GM12878 (cell line): Measurements from ENCODE around the gene NR3C1. TPM values are rescaled to one million over a fixed set of nuclear protein-coding genes. Genes with fewer than 3 reads are reported as not detected.

Source experiments
- ATAC-seq: fragments of 200-7000 bp; cut with Tn5 transposase; 3 replicates; pipeline ENCODE4 v1.9.1; 2020; ENCODE audit warnings: mild to moderate bottlenecking, moderate library complexity
- BruUV-seq: library from RNA; stranded (reverse); fragments of 400-500 nt; replicated peaks from 2 replicates; lab custom pipeline; 2021; lab: Mats Ljungman, UMichigan
- CTCF ChIA-PET: fragments of 300-600 bp; sonication (Branson Sonifier 250); formaldehyde crosslinking; extraction: SDS; loops from one replicate; lab custom pipeline; 2021; ENCODE audit warnings: inconsistent platforms; lab: Yijun Ruan, JAX
- POLR2A ChIA-PET: fragments of 350-600 bp; formaldehyde crosslinking; extraction: SDS; loops from one replicate; lab custom pipeline; 2021; ENCODE audit warnings: inconsistent platforms; lab: Charles Lee
- RAD21 ChIA-PET: fragments of 300-600 bp; sonication (Branson Sonifier 250); formaldehyde crosslinking; loops from one replicate; lab custom pipeline; 2023; ENCODE audit warnings: antibody characterized with exemption; ENCODE audit not compliant: unreplicated experiment; lab: Charles Lee
- SMC1A ChIA-PET: fragments of 300-600 bp; sonication (Branson Sonifier 250); formaldehyde crosslinking; loops from one replicate; lab custom pipeline; 2023; ENCODE audit not compliant: unreplicated experiment, uncharacterized antibody; lab: Charles Lee
- DNase-seq: peaks from one replicate; pipeline ENCODE4 v3.0.0-alpha.2; 2011; ENCODE audit warnings: low read depth, low spot score
- FAIRE-seq: peaks from 3 replicates; lab custom pipeline; 2011; peaks lifted over from hg19 to GRCh38; lab: Jason Lieb, UNC
- H2AFZ ChIP-seq: 2 replicates; pipeline ENCODE4 v1.6.0; 2011; ENCODE audit warnings: low read depth, low read length, control low read depth; ENCODE audit not compliant: control insufficient read depth
- H3K27ac ChIP-seq: 2 replicates; pipeline ENCODE4 v1.5.1; 2011; ENCODE audit warnings: control low read depth; ENCODE audit not compliant: control insufficient read depth, insufficient read depth
- H3K27me3 ChIP-seq, 2 experiments: replicated peaks in 1 of 2; 2 replicates each; pipeline versions ENCODE4 v1.6.0 to v1.6.1; 2011; ENCODE audit warnings: low read length in 1 of 2; ENCODE audit not compliant: control insufficient read depth in 2 of 2, insufficient read depth in 2 of 2
- H3K36me3 ChIP-seq, 2 experiments: 2 replicates each; pipeline ENCODE4 v1.5.1; 2011; ENCODE audit warnings: low read length in 1 of 2; ENCODE audit not compliant: control insufficient read depth in 2 of 2, insufficient read depth in 2 of 2
- H3K4me1 ChIP-seq: 2 replicates; pipeline ENCODE4 v1.6.1; 2011; ENCODE audit warnings: mild to moderate bottlenecking, low read length, moderate library complexity, mixed read lengths; ENCODE audit not compliant: control insufficient read depth, insufficient read depth
- H3K4me2 ChIP-seq: 2 replicates; pipeline ENCODE4 v1.6.0; 2011; ENCODE audit warnings: control low read depth; ENCODE audit not compliant: control insufficient read depth, insufficient read depth
- H3K4me3 ChIP-seq: fragments of 200-600 bp; sonication (generic); 2 replicates; pipeline ENCODE4 v1.5.1; 2016
- H3K79me2 ChIP-seq: 2 replicates; pipeline ENCODE4 v1.6.0; 2011; ENCODE audit warnings: low read length; ENCODE audit not compliant: control insufficient read depth, insufficient read depth
- H3K9ac ChIP-seq: 2 replicates; pipeline ENCODE4 v1.8.0; 2011; ENCODE audit warnings: low read length, control low read depth, mixed read lengths; ENCODE audit not compliant: control insufficient read depth, insufficient read depth
- H3K9me3 ChIP-seq: replicated peaks from 3 replicates; pipeline ENCODE4 v1.5.1; 2011; ENCODE audit warnings: mild to moderate bottlenecking, low read length; ENCODE audit not compliant: control insufficient read depth, insufficient read depth
- H4K20me1 ChIP-seq: 2 replicates; pipeline ENCODE4 v1.6.0; 2011; ENCODE audit not compliant: control insufficient read depth, insufficient read depth
- BCL3 ChIP-seq: IDR thresholded peaks from 2 replicates; pipeline ENCODE4 v1.6.1; 2011; ENCODE audit warnings: borderline replicate concordance, low read depth, mild to moderate bottlenecking, moderate library complexity, low read length; ENCODE audit not compliant: insufficient read depth, poor library complexity, severe bottlenecking
- BMI1 ChIP-seq: fragments of 450-650 bp; IDR thresholded peaks from 2 replicates; pipeline ENCODE4 v1.6.1; 2016; ENCODE audit warnings: mild to moderate bottlenecking, moderate library complexity, borderline replicate concordance
- CBX3 ChIP-seq: fragments of 200-600 bp; sonication (generic); IDR thresholded peaks from 2 replicates; pipeline ENCODE4 v1.6.1; 2016; ENCODE audit warnings: low read depth, borderline replicate concordance
- CTCF ChIP-seq, 3 experiments: IDR thresholded peaks in 2 of 3; conservative IDR thresholded peaks in 1 of 3; 2 replicates each; pipeline ENCODE4 v1.5.1; 2011; ENCODE audit warnings: low read depth in 3 of 3, low read length in 3 of 3, mild to moderate bottlenecking in 3 of 3, control low read depth in 2 of 3, moderate library complexity in 2 of 3, inconsistent platforms in 1 of 3, mixed read lengths in 1 of 3; ENCODE audit not compliant: control insufficient read depth in 2 of 3, insufficient read depth in 1 of 3; ENCODE audit errors: extremely low read depth in 1 of 3
- JUNB ChIP-seq: IDR thresholded peaks from 2 replicates; pipeline ENCODE4 v1.6.1; 2016; ENCODE audit warnings: antibody characterized with exemption, mild to moderate bottlenecking
- NFYA ChIP-seq: IDR thresholded peaks from 2 replicates; pipeline ENCODE4 v1.6.1; 2011; ENCODE audit warnings: low read depth, mild to moderate bottlenecking, low read length, improper control_type of control experiment, borderline replicate concordance
- NR2C2 ChIP-seq: IDR thresholded peaks from 2 replicates; pipeline ENCODE4 v1.6.1; 2011; ENCODE audit warnings: borderline replicate concordance, low read depth; ENCODE audit not compliant: control insufficient read depth, insufficient read length
- PAX8 ChIP-seq: fragments of 450-650 bp; IDR thresholded peaks from 2 replicates; pipeline ENCODE4 v1.6.1; 2017; ENCODE audit warnings: mild to moderate bottlenecking, moderate library complexity
- PBX3 ChIP-seq: IDR thresholded peaks from 2 replicates; pipeline ENCODE4 v1.6.1; 2011; ENCODE audit warnings: mild to moderate bottlenecking, low read depth, low read length, moderate library complexity; ENCODE audit not compliant: insufficient replicate concordance
- POLR2AphosphoS2 ChIP-seq: IDR thresholded peaks from 2 replicates; pipeline ENCODE4 v1.6.1; 2011; ENCODE audit warnings: low read depth, mild to moderate bottlenecking, low read length, improper control_type of control experiment, moderate library complexity
- RELA ChIP-seq: fragments of 450-650 bp; IDR thresholded peaks from 2 replicates; pipeline ENCODE4 v1.8.0; 2014; ENCODE audit warnings: borderline replicate concordance; ENCODE audit not compliant: partially characterized antibody
- YY1 ChIP-seq: IDR thresholded peaks from 2 replicates; pipeline ENCODE4 v1.6.1; 2011; ENCODE audit warnings: low read depth, mild to moderate bottlenecking, low read length
- ZNF217 ChIP-seq: fragments of 450-650 bp; IDR thresholded peaks from 2 replicates; pipeline ENCODE4 v1.6.1; 2017; ENCODE audit warnings: antibody characterized with exemption, mild to moderate bottlenecking
- WGBS: methylation state at CpG from one replicate; pipeline ENCODE4 v1.1.6; 2016; ENCODE audit warnings: low lambda C conversion rate; ENCODE audit not compliant: insufficient replicate concordance, insufficient coverage; ENCODE audit errors: missing lambda C conversion rate; 5-methylcytosine and 5-hydroxymethylcytosine counted together
- in situ Hi-C: fragments of 300-500 bp; cut with MboI; formaldehyde crosslinking; loops from 9 replicates; pipeline ENCODE4 v1.14.3; 2018; ENCODE audit warnings: mixed read lengths
- intact Hi-C: fragments of 100-400 bp; cut with micrococcal nuclease; formaldehyde crosslinking; loops from one replicate; pipeline ENCODE4 v1.14.2; 2022; ENCODE audit not compliant: unreplicated experiment
- polyA plus RNA-seq, 11 experiments: library from polyadenylated mRNA; depleted of rRNA in 4 of 11; unstranded in 6 of 11; stranded (reverse) in 5 of 11; fragments of >200 nt; fragmentation: Nextera tagmentation in 4 of 11; fragmentation: Illumina TruSeq in 1 of 11; extraction: Ambion mirVana in 4 of 11; extraction: Trizol in 1 of 11; gene quantifications; 1 replicate in 1 of 11; 2 replicates in 10 of 11; pipeline versions ENCODE4 v1.2.1 to v1.2.3, GENCODE V29; 2011 to 2016; ENCODE audit warnings: inconsistent platforms in 2 of 11, missing spikeins in 2 of 11, low read depth in 1 of 11
- total RNA-seq, 4 experiments: library from RNA; depleted of rRNA in 3 of 4; stranded (reverse); fragments of >200 nt in 3 of 4; fragmentation: Illumina TruSeq in 1 of 4; extraction: Trizol in 1 of 4; gene quantifications; 2 replicates each; pipeline versions ENCODE4 v1.2.1 to v1.2.3, GENCODE V29; 2013 to 2021

The NR3C1 gene
- total and polyA plus RNA-seq, 10 of the 15 experiments (the other 5 are each of a cell fraction or from before 2014, with no cell fraction given): 49.7 to 141 (median 109) TPM

- ATAC-seq: no peak
- no peak for DNase-seq
- Histone ChIP-seq H3K9ac (no peak overlapping the region), H3K4me3 (no peak overlapping the region), H3K79me2 (peaks cover 43% of the 10 kb centered on the region), H3K27ac (no peak overlapping the region), H3K4me1 (no peaks in the 10 kb centered on the region), H3K27me3 (no peaks in the 10 kb centered on the region), H3K4me2 (no peak overlapping the region), H3K36me3 (peaks cover 6 to 27% of the 10 kb centered on the region in 2 experiments), H3K9me3 (peaks cover 12% of the 10 kb centered on the region), H2AFZ (no peak overlapping the region), H4K20me1 (no peaks in the 10 kb centered on the region)
- 90% methylated on average over 2 of the region's 2 CpGs for WGBS
- TF ChIP-seq BMI1 (no peak), JUNB (no peak), NFYA (no peak), PBX3 (no peak), PAX8 (no peak), CTCF (IDR thresholded peaks at IDR 0.05 in 2 of 3, conservative IDR thresholded peaks at IDR 0.05 in 1 of 3; ENCODE audit: control insufficient read depth in 2 of 3, extremely low read depth in 1 of 3, insufficient read depth in 1 of 3, low read depth in 3 of 3, low read length in 3 of 3) (no peak), RELA (no peak), NR2C2 (no peak), POLR2AphosphoS2 (no peak), YY1 (no peak), CBX3 (no peak), ZNF217 (no peak), BCL3 (no peak)
- CTCF ChIA-PET: no interaction called here
- POLR2A ChIA-PET: no interaction called here
- in situ Hi-C loops (no loop called here), intact Hi-C loops (no loop called here)
- SMC1A ChIA-PET: interaction anchor here (1.0 to 1.3 kb wide), 3 partner anchors 11 to 74 kb away, joined by 3 to 6 read pairs (median 4); no protein-coding TSS in a partner anchor
- no TSS peak for BruUV-seq
- RAD21 ChIA-PET: no interaction called here
- FAIRE-seq: no peak
Observed at GRCh38 chr5:143304836-143305475, 98.5 kb downstream of the NR3C1 start.
